HepG2 (cell line): ENCODE data around the gene PLPPR3. TPM values are rescaled to one million over a fixed set of nuclear protein-coding genes. Genes with fewer than 3 reads are reported as not detected.

ENCODE experiments used
- ATAC-seq: fragments of 200-7000 bp; cut with Tn5 transposase; 3 replicates; pipeline ENCODE4 v1.9.1; 2020; ENCODE audit warnings: mild to moderate bottlenecking, moderate library complexity
- BruUV-seq: library from RNA; stranded (reverse); fragments of 400-500 nt; replicated peaks from 2 replicates; lab custom pipeline; 2021; lab: Mats Ljungman, UMichigan
- CTCF ChIA-PET: fragments of 300-600 bp; formaldehyde crosslinking; extraction: SDS; loops from one replicate; lab custom pipeline; 2021; ENCODE audit warnings: low total read pairs, inconsistent platforms, low intra/inter-chr PET ratio; lab: Yijun Ruan, JAX
- POLR2A ChIA-PET: fragments of 350-600 bp; sonication (Branson Sonifier 250); formaldehyde crosslinking; loops from one replicate; lab custom pipeline; 2020; ENCODE audit warnings: antibody characterized with exemption, inconsistent platforms; lab: Yijun Ruan, JAX
- DNase-seq: peaks from one replicate; pipeline ENCODE4 v3.0.0-alpha.2; 2015; ENCODE audit warnings: low spot score
- FAIRE-seq: peaks from 3 replicates; lab custom pipeline; 2011; peaks lifted over from hg19 to GRCh38; lab: Jason Lieb, UNC
- H2AFZ ChIP-seq: one replicate; pipeline ENCODE4 v1.6.1; 2011; ENCODE audit warnings: low read length, inconsistent platforms
- H3K27ac ChIP-seq: fragments of 300-600 bp; 3 replicates; pipeline ENCODE4 v1.8.0; 2011; ENCODE audit warnings: mixed run types, mild to moderate bottlenecking, mixed read lengths, low read length, inconsistent platforms; ENCODE audit not compliant: insufficient read depth; ENCODE audit errors: extremely low read length
- H3K27me3 ChIP-seq, 2 experiments: fragments of 200-600 bp in 1 of 2; 2 replicates in 1 of 2; 3 replicates in 1 of 2; pipeline versions ENCODE4 v1.6.0 to v1.8.0; 2011; ENCODE audit warnings: low read length in 2 of 2, mild to moderate bottlenecking in 2 of 2, moderate library complexity in 2 of 2, inconsistent platforms in 1 of 2; ENCODE audit not compliant: insufficient read depth in 2 of 2, control insufficient read depth in 1 of 2
- H3K36me3 ChIP-seq, 2 experiments: fragments of 200-600 bp in 1 of 2; replicated peaks in 1 of 2; 2 replicates in 1 of 2; 3 replicates in 1 of 2; pipeline versions ENCODE4 v1.5.1 to v1.8.0; 2011; ENCODE audit warnings: low read length in 2 of 2, inconsistent platforms in 1 of 2; ENCODE audit not compliant: insufficient read depth in 2 of 2, control insufficient read depth in 1 of 2
- H3K4me1 ChIP-seq: 2 replicates; pipeline ENCODE4 v1.5.1; 2012; ENCODE audit warnings: low read length, inconsistent platforms; ENCODE audit not compliant: insufficient read depth
- H3K4me2 ChIP-seq: 2 replicates; pipeline ENCODE4 v1.6.0; 2011; ENCODE audit warnings: low read depth, low read length, inconsistent platforms
- H3K4me3 ChIP-seq, 3 experiments: fragments of 200-600 bp in 1 of 3; sonication (generic), shearing (Covaris generic) in 1 of 3; replicated peaks in 1 of 3; 2 replicates each; pipeline ENCODE4 v1.5.1; 2011 to 2016; ENCODE audit warnings: low read length in 3 of 3, inconsistent platforms in 2 of 3, low read depth in 2 of 3, mild to moderate bottlenecking in 2 of 3, control low read depth in 1 of 3, mixed read lengths in 1 of 3; ENCODE audit not compliant: insufficient read depth in 1 of 3
- H3K79me2 ChIP-seq: one replicate; pipeline ENCODE4 v1.6.1; 2011; ENCODE audit warnings: low read length, inconsistent platforms; ENCODE audit not compliant: insufficient read depth
- H3K9ac ChIP-seq: 2 replicates; pipeline ENCODE4 v1.6.0; 2011; ENCODE audit warnings: mild to moderate bottlenecking, low read depth, low read length, inconsistent platforms; ENCODE audit not compliant: insufficient read depth
- H3K9me3 ChIP-seq: 2 replicates; pipeline ENCODE4 v1.5.1; 2012; ENCODE audit warnings: mild to moderate bottlenecking, low read length
- H4K20me1 ChIP-seq: 2 replicates; pipeline ENCODE4 v1.6.0; 2011; ENCODE audit warnings: inconsistent platforms, mild to moderate bottlenecking, low read length, moderate library complexity; ENCODE audit not compliant: insufficient read depth
- AGO2 ChIP-seq: fragments of 200-400 bp; formaldehyde crosslinking; optimal IDR thresholded peaks from 2 replicates; pipeline ENCODE3; 2017; ENCODE audit warnings: mild to moderate bottlenecking, low read depth, low read length, moderate library complexity
- CAMTA2 ChIP-seq: sonication (generic); formaldehyde crosslinking; IDR thresholded peaks from 2 replicates; pipeline ENCODE4 v1.4.0; 2020; ENCODE audit warnings: mild to moderate bottlenecking, missing genetic modification reagents, borderline replicate concordance
- HNRNPL ChIP-seq: fragments of 200-400 bp; formaldehyde crosslinking; IDR thresholded peaks from 2 replicates; pipeline ENCODE4 v1.6.1; 2017; ENCODE audit warnings: mild to moderate bottlenecking, low read depth, low read length
- JDP2 ChIP-seq: sonication (generic); formaldehyde crosslinking; IDR thresholded peaks from 2 replicates; pipeline ENCODE4 v1.8.1; 2022; ENCODE audit warnings: missing genetic modification reagents, borderline replicate concordance
- MATR3 ChIP-seq: sonication (generic); formaldehyde crosslinking; IDR thresholded peaks from 2 replicates; pipeline ENCODE4 v1.4.0; 2020; ENCODE audit warnings: missing genetic modification reagents
- PHB2 ChIP-seq: fragments of 450-650 bp; IDR thresholded peaks from 2 replicates; pipeline ENCODE4 v1.6.1; 2018; ENCODE audit not compliant: partially characterized antibody
- SMC3 ChIP-seq: IDR thresholded peaks from 2 replicates; pipeline ENCODE4 v1.6.1; 2011; ENCODE audit warnings: low read length, improper control_type of control experiment
- ZBTB20 ChIP-seq: sonication (generic); formaldehyde crosslinking; IDR thresholded peaks from 2 replicates; pipeline ENCODE4 v1.8.1; 2023; ENCODE audit warnings: missing genetic modification reagents, low read depth, mild to moderate bottlenecking, borderline replicate concordance
- WGBS: methylation state at CpG from one replicate; pipeline ENCODE4 v1.1.6; 2017; ENCODE audit warnings: low lambda C conversion rate; 5-methylcytosine and 5-hydroxymethylcytosine counted together
- in situ Hi-C: cut with HindIII; loops from 2 replicates; pipeline ENCODE4 v1.10.0; 2017; ENCODE audit warnings: low pct_unique_long_range_greater_than_20kb; ENCODE audit not compliant: extremely low pct_ligation_motif_present
- intact Hi-C: fragments of 100-400 bp; cut with micrococcal nuclease; formaldehyde crosslinking; loops from one replicate; pipeline ENCODE4 v1.10.0; 2022; ENCODE audit not compliant: unreplicated experiment
- polyA plus RNA-seq, 8 experiments: library from polyadenylated mRNA; depleted of rRNA in 3 of 8; stranded (reverse) in 7 of 8; unstranded in 1 of 8; fragments of >200 nt; fragmentation: Illumina TruSeq in 4 of 8; extraction: Trizol in 4 of 8; gene quantifications; 2 replicates each; pipeline versions ENCODE4 v1.2.1 to v1.2.3, GENCODE V29; 2011 to 2016; ENCODE audit warnings: low read depth in 4 of 8, missing spikeins in 1 of 8, mixed read lengths in 1 of 8; ENCODE audit not compliant: insufficient read depth in 1 of 8
- total RNA-seq, 5 experiments: library from RNA; depleted of rRNA; stranded (reverse); fragments of >200 nt; fragmentation: Illumina TruSeq; extraction: Trizol; gene quantifications; 2 replicates each; pipeline ENCODE4 v1.2.3, GENCODE V29; 2016; ENCODE audit warnings: low read depth in 1 of 5
- TF ChIP-seq, protein P1 (sequence below): fragments of 450-650 bp; IDR thresholded peaks from 2 replicates; pipeline ENCODE4 v1.6.1; 2017; ENCODE audit warnings: mild to moderate bottlenecking

The PLPPR3 gene
- total and polyA plus RNA-seq, 2 of the 13 experiments (the other 11 are each of a cell fraction or from before 2014, with no cell fraction given), result 0.07 to 0.16 TPM

DNA sequence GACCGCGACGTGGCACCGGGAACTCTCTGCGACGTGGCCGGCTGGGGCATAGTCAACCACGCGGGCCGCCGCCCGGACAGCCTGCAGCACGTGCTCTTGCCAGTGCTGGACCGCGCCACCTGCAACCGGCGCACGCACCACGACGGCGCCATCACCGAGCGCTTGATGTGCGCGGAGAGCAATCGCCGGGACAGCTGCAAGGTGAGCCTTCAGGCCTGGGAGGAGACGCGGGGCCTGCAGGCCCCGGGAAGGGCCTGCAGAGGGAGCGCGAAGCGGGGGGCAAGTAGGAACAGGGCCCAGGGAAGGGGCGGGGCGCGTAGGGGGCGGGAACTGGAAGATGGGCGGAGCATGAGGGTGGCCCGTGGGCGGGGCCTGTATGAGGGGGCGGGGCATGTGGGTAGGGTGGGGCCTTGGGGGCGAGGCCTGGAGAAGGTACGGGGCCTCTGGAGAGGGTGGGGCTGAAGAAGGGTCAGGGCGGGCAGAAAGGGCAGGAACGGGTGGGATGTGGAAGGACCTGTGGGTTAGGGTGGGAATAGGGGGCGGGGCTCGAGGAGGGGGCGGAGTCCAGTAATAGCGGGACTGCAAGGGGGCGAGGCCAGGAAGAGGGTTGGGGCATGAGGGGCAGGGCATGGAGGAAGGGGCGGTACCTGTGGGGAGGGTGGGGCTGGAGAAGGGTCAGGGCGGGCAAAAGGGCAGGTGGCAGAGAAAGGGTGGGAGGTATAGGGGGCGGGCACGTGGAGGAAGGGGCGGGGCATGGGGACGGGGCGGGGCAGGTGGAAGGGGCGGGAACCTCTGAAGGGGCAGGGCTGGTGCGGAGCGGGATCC is 40.2 kb upstream of the PLPPR3 start (continued):
- TF ChIP-seq AGO2 (peak; percentile 27), MATR3 (CRISPR knock-in tag) (0 out of 2 replicates have a peak, but pooled peaks have one; percentile 73)
- TF ChIP-seq, all 625 proteins: peak for 13

DNA sequence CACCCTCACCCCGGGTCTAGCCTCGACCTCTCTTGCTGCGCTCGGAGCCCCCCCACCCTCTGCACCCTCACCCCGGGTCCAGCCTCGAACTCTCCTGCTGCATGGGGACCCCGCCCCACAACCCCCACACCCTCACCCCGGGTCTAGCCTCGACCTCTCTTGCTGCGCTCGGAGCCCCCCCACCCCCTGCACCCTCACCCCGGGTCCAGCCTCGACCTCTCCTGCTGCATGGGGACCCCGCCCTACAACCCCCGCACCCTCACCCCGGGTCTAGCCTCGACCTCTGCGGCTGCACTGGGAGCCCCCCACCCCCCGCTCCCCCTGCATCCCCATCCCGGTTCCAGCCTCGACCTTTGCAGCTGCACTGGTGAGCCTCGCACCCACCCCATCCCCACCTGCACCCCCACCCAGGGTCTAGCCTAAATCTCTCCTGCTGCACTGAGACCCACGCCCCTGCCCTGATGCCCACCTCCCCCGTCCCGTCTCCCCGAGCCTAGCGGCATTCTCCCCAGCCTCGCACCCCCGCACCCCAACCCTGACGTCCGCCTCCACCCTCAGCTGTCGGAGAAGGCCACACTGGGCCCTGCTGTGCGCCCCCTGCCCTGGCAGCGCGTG is 39.5 kb upstream of the PLPPR3 start:
- TF ChIP-seq, protein P1, sequence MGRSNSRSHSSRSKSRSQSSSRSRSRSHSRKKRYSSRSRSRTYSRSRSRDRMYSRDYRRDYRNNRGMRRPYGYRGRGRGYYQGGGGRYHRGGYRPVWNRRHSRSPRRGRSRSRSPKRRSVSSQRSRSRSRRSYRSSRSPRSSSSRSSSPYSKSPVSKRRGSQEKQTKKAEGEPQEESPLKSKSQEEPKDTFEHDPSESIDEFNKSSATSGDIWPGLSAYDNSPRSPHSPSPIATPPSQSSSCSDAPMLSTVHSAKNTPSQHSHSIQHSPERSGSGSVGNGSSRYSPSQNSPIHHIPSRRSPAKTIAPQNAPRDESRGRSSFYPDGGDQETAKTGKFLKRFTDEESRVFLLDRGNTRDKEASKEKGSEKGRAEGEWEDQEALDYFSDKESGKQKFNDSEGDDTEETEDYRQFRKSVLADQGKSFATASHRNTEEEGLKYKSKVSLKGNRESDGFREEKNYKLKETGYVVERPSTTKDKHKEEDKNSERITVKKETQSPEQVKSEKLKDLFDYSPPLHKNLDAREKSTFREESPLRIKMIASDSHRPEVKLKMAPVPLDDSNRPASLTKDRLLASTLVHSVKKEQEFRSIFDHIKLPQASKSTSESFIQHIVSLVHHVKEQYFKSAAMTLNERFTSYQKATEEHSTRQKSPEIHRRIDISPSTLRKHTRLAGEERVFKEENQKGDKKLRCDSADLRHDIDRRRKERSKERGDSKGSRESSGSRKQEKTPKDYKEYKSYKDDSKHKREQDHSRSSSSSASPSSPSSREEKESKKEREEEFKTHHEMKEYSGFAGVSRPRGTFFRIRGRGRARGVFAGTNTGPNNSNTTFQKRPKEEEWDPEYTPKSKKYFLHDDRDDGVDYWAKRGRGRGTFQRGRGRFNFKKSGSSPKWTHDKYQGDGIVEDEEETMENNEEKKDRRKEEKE, result no peak
- TF ChIP-seq ZBTB20 (CRISPR knock-in tag) (no peak), HNRNPL (0 out of 2 replicates have a peak, but pooled peaks have one; percentile 48), JDP2 (CRISPR knock-in tag) (no peak), PHB2 (no peak), CAMTA2 (CRISPR knock-in tag) (no peak), SMC3 (no peak)
- no peaks in the 10 kb centered on the region for H3K36me3 ChIP-seq
- BruUV-seq, result no TSS peak
- CTCF ChIA-PET, result no interaction called here
- in situ Hi-C loops (loop anchor here (5.0 to 10.0 kb wide), 2 partner anchors 56 to 124 kb away; partner anchors contain the start of genes KISS1R and WDR18), intact Hi-C loops (no loop called here)
- POLR2A ChIA-PET, result interaction anchor here (0.6 to 1.0 kb wide), 2 partner anchors 15 to 377 kb away, joined by 3 to 4 read pairs; no protein-coding TSS in a partner anchor
- H3K4me2 ChIP-seq, result no peak overlapping the region
- DNase-seq (no peak), ATAC-seq (no peak), FAIRE-seq (no peak)
- 87% methylated on average over 35 of the region's 35 CpGs for WGBS
- peaks cover 19% of the 10 kb centered on the region for H3K4me1 ChIP-seq
- H3K4me3 ChIP-seq, result no peak overlapping the region
- H3K27ac ChIP-seq, result no peak overlapping the region
- H3K79me2 ChIP-seq, result no peaks in the 10 kb centered on the region
- H3K9me3 ChIP-seq, result no peaks in the 10 kb centered on the region
- H3K9ac ChIP-seq, result no peak overlapping the region
- H2AFZ ChIP-seq, result no peak overlapping the region
- H4K20me1 ChIP-seq, result no peaks in the 10 kb centered on the region
- no peaks in the 10 kb centered on the region for H3K27me3 ChIP-seq
